ENCODE measurements around the gene VPS36.

DNA sequence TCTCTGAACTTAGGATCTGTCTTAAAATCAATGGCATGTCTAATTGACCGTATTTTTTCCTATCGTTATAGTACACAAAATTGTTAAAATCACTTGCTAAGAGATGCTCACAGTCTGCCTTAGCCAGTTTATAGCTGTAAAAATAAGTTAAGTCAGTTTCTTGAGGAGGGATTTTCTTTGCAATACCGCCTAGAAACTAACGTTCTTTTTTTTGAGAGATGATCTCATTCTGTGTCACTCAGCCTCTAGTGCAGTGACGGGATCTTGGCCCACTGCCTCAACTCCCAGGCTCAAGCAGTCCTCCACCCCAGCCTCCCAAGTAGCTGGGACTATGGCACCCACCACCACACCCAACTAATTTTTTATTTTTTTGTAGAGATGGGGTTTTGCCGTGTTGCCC is 9.2 kb upstream of the VPS36 start:
- TF ChIP-seq POLR2A (IDR thresholded peaks at IDR 0.05) = no peak
- TF ChIP-seq, protein P1, sequence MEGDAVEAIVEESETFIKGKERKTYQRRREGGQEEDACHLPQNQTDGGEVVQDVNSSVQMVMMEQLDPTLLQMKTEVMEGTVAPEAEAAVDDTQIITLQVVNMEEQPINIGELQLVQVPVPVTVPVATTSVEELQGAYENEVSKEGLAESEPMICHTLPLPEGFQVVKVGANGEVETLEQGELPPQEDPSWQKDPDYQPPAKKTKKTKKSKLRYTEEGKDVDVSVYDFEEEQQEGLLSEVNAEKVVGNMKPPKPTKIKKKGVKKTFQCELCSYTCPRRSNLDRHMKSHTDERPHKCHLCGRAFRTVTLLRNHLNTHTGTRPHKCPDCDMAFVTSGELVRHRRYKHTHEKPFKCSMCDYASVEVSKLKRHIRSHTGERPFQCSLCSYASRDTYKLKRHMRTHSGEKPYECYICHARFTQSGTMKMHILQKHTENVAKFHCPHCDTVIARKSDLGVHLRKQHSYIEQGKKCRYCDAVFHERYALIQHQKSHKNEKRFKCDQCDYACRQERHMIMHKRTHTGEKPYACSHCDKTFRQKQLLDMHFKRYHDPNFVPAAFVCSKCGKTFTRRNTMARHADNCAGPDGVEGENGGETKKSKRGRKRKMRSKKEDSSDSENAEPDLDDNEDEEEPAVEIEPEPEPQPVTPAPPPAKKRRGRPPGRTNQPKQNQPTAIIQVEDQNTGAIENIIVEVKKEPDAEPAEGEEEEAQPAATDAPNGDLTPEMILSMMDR (IDR thresholded peaks at IDR 0.05) = no peak

Measured in lower leg skin (tissue), 3 donors.